ENCODE measurements around the gene ZC3H7A.
"Not testable (repeated sequence)": the region's sequence is repeated elsewhere in the genome, so short reads cannot be mapped to it uniquely, and the experiment has no call there.

The ZC3H7A gene

DNA sequence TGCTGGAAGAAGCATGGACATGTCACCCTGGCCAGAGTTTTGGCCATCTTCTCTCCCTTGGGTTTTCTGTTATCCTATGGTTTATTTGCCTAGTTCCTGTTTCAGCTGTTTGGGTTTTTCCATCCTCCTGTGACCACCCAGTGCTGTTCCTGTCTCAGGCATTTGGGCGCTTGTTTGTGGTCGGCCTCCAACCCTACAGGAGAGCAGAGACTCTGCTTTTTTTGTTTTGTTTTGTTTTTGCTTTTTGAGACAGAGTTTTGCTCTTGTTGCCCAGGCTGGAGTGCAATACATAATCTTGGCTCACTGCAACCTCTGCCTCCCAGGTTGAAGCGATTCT, 3.3 kb upstream of the ZC3H7A start:
- no peak for DNase-seq (ENCODE audit: low read depth)

GRCh38 chr16:11799509-11800381, 2.7 kb upstream of the ZC3H7A start:
- no peak for DNase-seq (ENCODE audit: low read depth)

DNA sequence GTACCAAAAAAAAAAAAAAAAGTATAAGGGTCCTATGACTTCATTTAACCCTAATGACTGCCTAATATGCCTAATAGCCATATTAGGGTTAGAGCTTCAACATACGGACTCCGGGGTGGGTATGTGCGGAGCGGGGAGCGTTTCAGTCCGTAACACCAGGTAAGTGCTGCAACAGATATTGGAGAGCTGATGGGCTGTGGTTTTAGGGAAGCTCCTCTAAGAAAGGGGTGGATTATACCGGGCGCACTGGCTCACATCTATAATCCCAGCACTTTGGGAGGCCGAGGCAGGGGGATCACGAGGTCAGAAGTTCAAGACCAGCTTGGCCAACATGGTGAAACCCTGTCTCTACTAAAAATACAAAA, 1.9 kb upstream of the ZC3H7A start:
- DNase-seq (ENCODE audit: low read depth) = no peak

DNA sequence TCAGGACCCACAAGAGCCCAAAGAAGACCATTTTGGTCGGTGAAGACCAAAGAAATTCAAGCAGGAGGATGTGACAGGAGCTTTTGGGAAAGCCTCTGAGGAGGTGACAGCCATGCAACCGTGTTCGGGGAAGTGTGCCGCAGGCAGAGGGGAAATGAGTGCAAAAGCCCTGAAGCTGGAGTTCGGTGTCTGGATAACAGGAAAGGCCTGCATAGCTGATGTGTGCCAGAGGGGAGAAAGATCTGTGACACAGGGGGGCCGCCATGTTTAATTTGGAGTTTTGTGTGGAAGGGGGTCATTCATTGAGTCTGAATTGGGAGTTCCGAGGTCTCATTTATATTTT, 870 bp upstream of the ZC3H7A start:
- no peak for DNase-seq (ENCODE audit: low read depth)

GRCh38 chr16:11796227-11797165, 562 bp downstream of the ZC3H7A start:
- DNase-seq (ENCODE audit: low read depth) = no peak

DNA sequence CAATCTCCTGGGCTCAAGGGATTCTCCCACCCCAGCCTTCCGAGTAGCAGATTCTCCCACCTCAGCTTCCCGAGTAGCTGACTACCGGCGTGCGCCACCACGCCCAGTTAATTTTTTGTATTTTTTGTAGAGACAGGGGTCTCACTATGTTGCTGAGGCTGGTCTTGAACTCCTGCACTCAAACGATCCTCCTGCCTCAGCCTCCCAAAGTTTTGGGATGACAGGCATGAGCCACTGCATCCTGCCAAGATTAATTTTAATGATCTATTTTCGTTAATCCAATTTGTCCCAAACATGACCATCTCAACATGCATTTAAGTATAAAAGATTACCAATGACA, 1.2 kb downstream of the ZC3H7A start:
- no peak for DNase-seq (ENCODE audit: low read depth)

DNA sequence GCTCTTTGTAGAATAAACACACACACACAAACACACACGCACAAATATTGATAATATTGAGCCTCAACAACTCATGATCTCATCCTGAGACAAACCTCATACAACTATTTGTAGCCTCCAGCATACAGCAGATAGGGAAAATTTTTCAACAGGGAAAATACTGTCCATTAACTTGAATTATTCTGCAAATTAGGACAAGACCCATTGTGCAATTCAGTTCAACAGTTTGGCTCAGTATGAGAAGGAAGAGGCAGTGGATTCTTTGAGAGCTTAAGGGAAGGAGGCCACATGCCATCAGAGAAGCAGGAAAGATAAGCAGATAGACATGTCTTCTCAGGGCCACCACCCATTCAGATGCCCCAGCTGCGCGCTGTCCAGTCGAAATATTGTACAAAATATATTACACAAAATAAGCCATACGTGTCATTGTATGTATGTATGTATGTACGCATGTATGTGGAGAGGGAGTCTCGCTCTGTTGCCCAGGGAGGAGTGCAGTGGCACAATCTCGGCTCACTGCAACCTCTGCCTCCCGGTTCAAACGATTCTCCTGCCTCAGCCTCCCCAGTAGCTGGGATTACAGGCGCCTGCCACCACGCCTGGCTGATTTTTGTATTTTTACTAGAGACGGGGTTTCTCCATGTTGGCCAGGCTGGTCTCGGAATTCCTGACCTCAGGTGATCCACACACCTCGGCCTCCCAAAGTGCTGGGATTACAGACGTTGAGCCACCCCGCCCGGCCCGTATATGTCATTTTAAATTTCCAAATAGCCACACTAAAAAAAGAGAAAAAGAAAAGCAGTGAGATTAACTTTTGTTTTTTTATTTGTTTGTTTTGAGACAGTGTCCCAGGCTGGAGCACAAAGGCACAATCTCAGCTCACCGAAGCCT, 1.8 kb downstream of the ZC3H7A start:
- DNase-seq (ENCODE audit: low read depth) = no peak

DNA sequence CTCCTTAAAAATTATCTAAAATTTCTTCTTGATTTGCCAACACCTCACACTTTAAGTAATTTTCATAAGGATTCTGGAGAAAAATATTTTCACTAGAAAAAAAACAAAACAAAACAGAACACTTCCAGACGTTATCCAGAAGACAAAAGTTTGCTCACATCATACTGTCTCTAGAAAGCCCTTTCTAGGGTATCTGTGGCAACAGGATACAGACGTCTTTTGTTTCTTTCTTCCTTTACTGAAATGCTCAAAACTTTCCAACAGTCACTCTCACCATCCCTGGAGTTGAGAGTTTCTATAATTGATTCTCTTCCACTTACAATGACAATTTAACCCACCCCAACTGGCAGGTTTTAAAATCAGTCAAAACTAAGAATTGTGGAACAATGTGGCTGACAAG, 2.6 kb downstream of the ZC3H7A start:
- no peak for DNase-seq (ENCODE audit: low read depth)

DNA sequence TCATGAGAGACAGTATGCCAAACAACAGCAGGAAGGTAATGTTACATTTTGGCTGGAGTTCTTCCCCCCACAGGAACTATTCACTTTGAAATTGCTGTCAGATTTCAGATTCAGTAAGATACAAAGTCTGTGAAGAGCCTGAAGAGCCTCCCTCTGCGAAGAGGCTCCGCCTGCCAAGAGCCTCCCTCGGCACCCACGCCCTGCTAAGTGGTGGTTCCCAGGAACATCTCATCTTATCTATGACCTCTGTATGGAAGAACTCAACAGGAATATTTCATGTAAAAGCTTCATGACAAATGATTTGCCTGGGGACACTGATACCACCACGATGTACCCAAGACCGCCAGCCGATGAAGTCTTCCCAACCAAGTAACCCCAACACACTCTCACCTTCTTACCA, 3.2 kb downstream of the ZC3H7A start:
- no peak for DNase-seq (ENCODE audit: low read depth)

GRCh38 chr16:11792410-11793241, 4.4 kb downstream of the ZC3H7A start:
- DNase-seq (ENCODE audit: low read depth) = no peak

DNA sequence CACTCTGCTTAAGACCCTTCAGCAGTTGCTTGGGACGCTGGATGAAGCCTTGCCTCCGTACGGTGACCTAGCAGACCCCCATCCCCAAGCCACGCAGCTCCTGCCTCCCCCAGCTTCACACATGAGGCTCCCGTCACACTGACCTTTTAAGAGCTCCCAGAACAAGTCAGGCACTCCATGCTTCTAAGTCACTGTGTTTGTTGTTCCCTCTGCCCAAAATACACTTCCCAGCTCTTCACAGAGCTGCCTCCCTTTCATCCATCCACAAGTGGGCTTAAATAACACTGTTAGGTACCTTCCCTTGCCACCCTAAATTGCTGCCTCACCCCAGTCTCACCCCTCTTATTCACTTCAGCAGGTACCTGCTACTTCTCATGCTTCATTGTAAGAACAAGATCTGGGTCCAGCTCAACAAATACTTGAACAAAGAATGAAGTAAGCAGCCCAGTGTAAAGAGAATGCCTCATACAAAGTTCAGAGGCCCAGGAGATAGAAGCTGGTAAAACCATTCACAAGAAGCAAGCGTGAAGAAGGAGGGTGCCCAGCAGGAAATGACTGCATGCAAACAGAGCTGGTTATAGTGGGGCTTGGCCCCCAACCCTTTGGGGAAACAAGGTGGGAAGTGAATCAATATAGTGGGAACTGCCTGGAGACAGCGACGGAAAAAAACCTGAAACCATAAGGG, 5.8 kb downstream of the ZC3H7A start:
- no peak for DNase-seq (ENCODE audit: low read depth)

- DNase-seq (ENCODE audit: low read depth) = no peak
These were observed 8.1 kb downstream of the ZC3H7A start for GRCh38 chr16:11788914-11789313.

DNA sequence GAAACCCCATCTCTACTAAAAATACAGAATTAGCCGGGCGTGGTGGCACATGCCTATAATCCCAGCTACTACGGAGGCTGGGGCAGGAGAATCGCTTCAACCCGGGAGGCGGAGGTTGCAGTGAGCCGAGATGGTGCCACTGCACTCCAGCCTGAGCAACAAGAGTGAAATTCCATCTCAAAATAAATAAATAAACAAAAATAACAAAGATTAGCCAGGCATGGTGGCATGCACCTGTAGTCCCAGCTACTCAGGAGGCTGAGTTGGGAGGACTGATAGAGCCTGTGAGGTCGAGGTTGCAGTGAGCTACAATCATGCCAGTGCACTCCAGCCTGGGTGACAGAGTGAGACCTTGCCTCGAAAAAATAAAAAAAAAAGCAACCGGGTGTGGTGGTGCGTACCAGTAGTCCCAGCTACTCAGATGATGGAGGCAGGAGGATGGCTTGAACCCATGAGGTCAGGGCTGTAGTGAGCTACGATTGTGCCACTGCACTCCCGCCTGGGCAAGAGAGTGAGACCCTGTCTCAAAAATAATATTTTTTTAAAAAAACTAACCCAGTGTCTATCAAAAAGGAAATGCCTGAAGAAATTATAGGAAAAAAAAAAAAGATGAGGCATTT, 12.0 kb downstream of the ZC3H7A start:
- not testable (repeated sequence) for DNase-seq (ENCODE audit: low read depth)

DNA sequence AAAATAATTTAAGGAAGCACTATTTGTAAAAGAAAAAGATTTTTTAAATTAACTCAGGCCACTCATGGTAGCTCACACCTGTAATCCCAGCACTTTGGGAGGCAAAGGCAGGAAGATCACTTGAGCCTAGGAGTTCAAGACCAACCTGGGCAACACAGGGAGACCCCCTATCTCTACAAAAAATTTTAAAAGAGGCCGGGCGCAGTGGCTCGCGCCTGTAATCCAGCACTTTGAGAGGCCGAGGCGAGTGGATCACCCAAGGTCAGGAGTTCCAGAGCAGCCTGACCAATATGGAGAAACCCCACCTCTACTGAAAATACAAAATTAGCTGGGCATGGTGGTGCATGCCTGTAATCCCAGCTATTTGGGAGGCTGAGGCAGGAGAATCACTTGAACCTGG, 12.7 kb downstream of the ZC3H7A start:
- not testable (repeated sequence) for DNase-seq (ENCODE audit: low read depth)

- no peak for DNase-seq (ENCODE audit: low read depth)
These were observed 13.1 kb downstream of the ZC3H7A start for GRCh38 chr16:11784038-11784369.

DNA sequence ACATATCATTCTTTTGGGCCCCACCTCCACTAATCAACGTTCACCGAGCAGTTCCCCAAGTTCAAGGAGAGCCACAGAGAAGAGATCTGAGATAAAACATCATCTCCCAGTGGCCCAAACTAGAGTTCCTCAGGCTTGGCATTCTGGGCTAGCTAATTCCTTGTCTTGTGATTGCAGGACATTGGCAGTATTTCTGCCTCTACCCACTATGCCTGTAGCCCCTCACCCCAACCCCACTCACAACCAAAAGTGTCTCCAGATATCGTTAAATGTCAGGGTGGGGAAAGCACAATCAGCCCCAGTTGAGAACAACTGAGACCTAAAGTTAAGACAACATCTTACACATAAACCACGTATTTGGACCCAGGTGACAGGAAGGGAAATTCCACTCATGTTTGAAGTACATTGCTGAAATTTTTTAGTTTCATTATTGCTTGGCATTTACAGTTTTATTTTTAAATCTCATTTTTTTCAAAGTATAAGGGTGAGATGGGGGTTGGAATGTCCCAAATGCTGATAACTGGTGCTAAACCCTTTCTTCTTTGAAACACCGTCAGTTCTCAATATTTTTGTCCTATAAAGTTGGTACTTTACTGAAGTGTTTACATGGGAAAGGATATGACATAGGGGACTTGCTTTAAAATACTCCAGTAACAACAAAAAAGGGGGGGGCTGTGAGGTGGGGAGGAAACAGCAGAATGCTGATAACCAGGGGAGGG, 13.6 kb downstream of the ZC3H7A start:
- DNase-seq (ENCODE audit: low read depth) = no peak

GRCh38 chr16:11781773-11782172, 15.3 kb downstream of the ZC3H7A start:
- no peak for DNase-seq (ENCODE audit: low read depth)

DNA sequence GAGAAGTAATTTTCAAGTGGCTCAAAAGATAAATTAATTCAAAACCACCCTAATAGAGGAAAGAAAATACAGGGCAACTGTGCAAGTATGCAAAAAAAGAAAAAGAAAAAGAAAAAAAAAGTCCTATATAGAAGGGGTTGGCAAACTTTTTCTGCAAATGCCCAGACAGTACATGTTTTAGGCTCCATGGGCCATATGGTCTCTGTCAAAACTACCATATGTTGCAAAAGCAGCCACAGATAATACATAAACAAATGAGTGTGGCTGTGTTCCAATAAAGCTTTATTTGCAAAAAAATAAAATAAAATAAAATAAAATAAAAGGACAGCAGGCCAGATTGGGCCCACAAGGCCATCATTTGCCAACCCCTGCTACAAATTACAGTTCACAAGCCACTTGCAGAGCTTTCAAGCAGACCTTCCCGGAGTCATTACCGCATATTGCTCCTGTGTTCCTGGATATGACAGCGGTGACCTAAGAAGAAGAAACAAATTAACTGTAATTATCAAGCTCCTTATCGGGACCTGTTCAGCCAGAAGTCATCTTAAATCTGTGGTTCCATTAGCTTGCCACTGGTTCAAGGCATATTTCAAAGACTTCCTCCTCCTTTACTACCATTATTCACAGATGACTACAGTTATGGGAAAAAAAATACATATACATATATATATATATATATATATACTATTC, 15.9 kb downstream of the ZC3H7A start:
- no peak for DNase-seq (ENCODE audit: low read depth)

- DNase-seq (ENCODE audit: low read depth) = no peak
These were observed 18.0 kb downstream of the ZC3H7A start for GRCh38 chr16:11779074-11779473.

All from CMK (cell line).